Natural killer cell (primary cell): ENCODE results near the gene ASPDH. TPM values are rescaled to one million over a fixed set of nuclear protein-coding genes. Genes with fewer than 3 reads are reported as not detected.
"Not testable (repeated sequence)": the region's sequence is repeated elsewhere in the genome, so short reads cannot be mapped to it uniquely, and the experiment has no call there.

Source experiments
- ATAC-seq, 3 donors: fragments of 150-1000 bp in 2 of 3; fragments of 200-7000 bp in 1 of 3; cut with Tn5 transposase; 1 replicate in 1 of 3; 2 replicates in 2 of 3; pipeline ENCODE4 v1.10.0; 2021; ENCODE audit warnings: mild to moderate bottlenecking in 2 of 3, moderate library complexity in 2 of 3
- DNase-seq, 2 donors: peaks; one replicate each; pipeline versions ENCODE4 v3.0.0 to v3.0.0-alpha.2; 2013 to 2021; ENCODE audit warnings: mixed read lengths in 1 of 2
- H3K27ac ChIP-seq: one replicate; pipeline ENCODE4 v1.5.1; 2013; ENCODE audit warnings: mild to moderate bottlenecking, low read length
- H3K27me3 ChIP-seq: one replicate; pipeline ENCODE4 v1.6.1; 2013; ENCODE audit warnings: low read length; ENCODE audit not compliant: control insufficient read depth, insufficient read depth
- H3K36me3 ChIP-seq: one replicate; pipeline ENCODE4 v1.6.1; 2013; ENCODE audit warnings: low read length; ENCODE audit not compliant: control insufficient read depth, insufficient read depth
- H3K4me1 ChIP-seq: one replicate; pipeline ENCODE4 v1.6.1; 2013; ENCODE audit warnings: low read length; ENCODE audit not compliant: control insufficient read depth, insufficient read depth
- H3K4me3 ChIP-seq: one replicate; pipeline ENCODE4 v1.5.1; 2013; ENCODE audit warnings: low read length
- H3K9me3 ChIP-seq: one replicate; pipeline ENCODE4 v1.6.1; 2013; ENCODE audit warnings: low read length; ENCODE audit not compliant: control insufficient read depth, insufficient read depth
- H3K27ac Mint-ChIP-seq, 2 donors: one replicate each; pipeline ENCODE4 v1.8.0; 2022; ENCODE audit warnings: mild to moderate bottlenecking in 2 of 2, mixed read lengths in 2 of 2, moderate library complexity in 1 of 2
- H3K27me3 Mint-ChIP-seq, 2 donors: one replicate each; pipeline ENCODE4 v1.8.0; 2022; ENCODE audit warnings: low read depth in 2 of 2, mixed read lengths in 2 of 2
- H3K36me3 Mint-ChIP-seq: one replicate; pipeline ENCODE4 v1.8.0; 2022; ENCODE audit warnings: mixed read lengths
- H3K4me1 Mint-ChIP-seq, 2 donors: one replicate each; pipeline ENCODE4 v1.8.0; 2022; ENCODE audit warnings: mixed read lengths in 2 of 2
- H3K4me3 Mint-ChIP-seq: one replicate; pipeline ENCODE4 v1.8.0; 2022; ENCODE audit warnings: mild to moderate bottlenecking, moderate library complexity, mixed read lengths
- H3K9me3 Mint-ChIP-seq, 2 donors: one replicate each; pipeline ENCODE4 v1.8.0; 2022; ENCODE audit warnings: mixed read lengths in 2 of 2
- WGBS: methylation state at CpG from one replicate; pipeline ENCODE4 v1.1.7; 2013; ENCODE audit warnings: missing lambda C conversion rate; ENCODE audit not compliant: insufficient coverage; 5-methylcytosine and 5-hydroxymethylcytosine counted together
- intact Hi-C: fragments of 100-400 bp; cut with micrococcal nuclease; formaldehyde crosslinking; loops from one replicate; pipeline ENCODE4 v1.14.2; 2022
- total RNA-seq, 4 donors: library from RNA; stranded (reverse); fragments of 120-200 nt in 1 of 4; gene quantifications; one replicate each; pipeline versions ENCODE4 v1.2.3 to v1.2.4, GENCODE V29; 2013 to 2022
- TF ChIP-seq, protein P1 (sequence below): fragments of 200-600 bp; IDR thresholded peaks from one replicate; pipeline ENCODE4 v1.8.0; 2022; ENCODE audit warnings: antibody characterized with exemption

The ASPDH gene
- total RNA-seq, 3 donors from 2014 or later (not counting 1 experiment from before 2014, with no cell fraction given), result not detected

DNA sequence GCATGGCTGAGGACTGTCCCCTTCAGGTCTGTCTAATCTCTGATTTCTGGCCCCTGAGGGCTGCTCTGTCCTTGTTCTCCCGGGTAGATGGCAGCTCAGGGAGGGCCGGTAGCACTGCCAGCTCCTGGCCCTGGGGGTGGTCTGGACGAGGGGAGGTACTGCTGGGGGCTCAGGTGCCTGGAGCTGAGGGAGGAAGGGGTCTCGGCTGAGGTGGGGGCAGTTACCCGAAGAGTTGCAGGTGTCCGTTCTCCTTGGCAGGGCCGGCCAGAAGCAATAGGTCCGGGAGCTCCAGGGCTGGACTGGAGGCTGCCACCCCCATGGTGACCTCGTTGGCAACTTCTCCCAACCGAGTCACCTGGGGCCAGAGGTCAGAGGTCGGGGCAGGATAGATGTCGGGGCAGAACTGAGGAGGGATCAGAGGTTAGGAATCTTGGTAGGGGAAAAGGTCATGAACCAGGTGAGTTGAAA lies 38.6 kb downstream of the ASPDH start:
- Histone ChIP-seq H3K9me3 (peaks cover 3% of the 10 kb centered on the region), H3K36me3 (peaks cover 16% of the 10 kb centered on the region), H3K4me3 (no peak overlapping the region), H3K27me3 (no peaks in the 10 kb centered on the region), H3K27ac (peak overlapping the region; percentile 76), H3K4me1 (peaks cover 25% of the 10 kb centered on the region)
- DNase-seq (no peak), ATAC-seq (no peak)
- H3K9me3 Mint-ChIP-seq, result no peaks in the 10 kb centered on the region
- H3K4me3 Mint-ChIP-seq, result peak overlapping the region; percentile 99
- TF ChIP-seq, protein P1, sequence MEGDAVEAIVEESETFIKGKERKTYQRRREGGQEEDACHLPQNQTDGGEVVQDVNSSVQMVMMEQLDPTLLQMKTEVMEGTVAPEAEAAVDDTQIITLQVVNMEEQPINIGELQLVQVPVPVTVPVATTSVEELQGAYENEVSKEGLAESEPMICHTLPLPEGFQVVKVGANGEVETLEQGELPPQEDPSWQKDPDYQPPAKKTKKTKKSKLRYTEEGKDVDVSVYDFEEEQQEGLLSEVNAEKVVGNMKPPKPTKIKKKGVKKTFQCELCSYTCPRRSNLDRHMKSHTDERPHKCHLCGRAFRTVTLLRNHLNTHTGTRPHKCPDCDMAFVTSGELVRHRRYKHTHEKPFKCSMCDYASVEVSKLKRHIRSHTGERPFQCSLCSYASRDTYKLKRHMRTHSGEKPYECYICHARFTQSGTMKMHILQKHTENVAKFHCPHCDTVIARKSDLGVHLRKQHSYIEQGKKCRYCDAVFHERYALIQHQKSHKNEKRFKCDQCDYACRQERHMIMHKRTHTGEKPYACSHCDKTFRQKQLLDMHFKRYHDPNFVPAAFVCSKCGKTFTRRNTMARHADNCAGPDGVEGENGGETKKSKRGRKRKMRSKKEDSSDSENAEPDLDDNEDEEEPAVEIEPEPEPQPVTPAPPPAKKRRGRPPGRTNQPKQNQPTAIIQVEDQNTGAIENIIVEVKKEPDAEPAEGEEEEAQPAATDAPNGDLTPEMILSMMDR, result no peak
- H3K27ac Mint-ChIP-seq, result peak overlapping the region; percentile 91 to 99
- H3K4me1 Mint-ChIP-seq, result peaks cover 25 to 42% of the 10 kb centered on the region in 2 donors
- intact Hi-C loops, result loop anchor here (5.0 kb wide), 1 partner anchor 118 kb away; no protein-coding TSS in a partner anchor
- H3K27me3 Mint-ChIP-seq, result no peaks in the 10 kb centered on the region
- no peaks in the 10 kb centered on the region for H3K36me3 Mint-ChIP-seq
- 89% methylated on average over 12 of the region's 12 CpGs for WGBS

DNA sequence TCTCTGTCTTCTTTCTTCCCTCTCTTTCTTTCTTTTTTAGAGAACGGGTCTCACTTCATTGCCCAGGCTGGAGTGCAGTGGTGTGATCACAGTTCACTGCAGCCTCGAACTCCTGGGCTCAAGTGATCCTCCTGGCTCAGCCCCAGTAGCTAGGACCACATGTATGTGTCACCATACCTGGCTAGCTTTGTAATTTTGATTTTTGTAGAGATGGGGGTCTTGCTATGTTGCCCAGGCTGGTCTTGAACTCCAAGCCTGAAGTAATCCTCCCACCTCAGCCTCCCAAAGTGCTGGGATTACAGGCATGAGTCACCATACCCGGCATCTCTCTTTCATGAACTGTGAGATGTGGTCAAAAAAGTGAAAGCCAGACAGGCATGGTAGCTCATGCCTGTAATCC lies 40.4 kb downstream of the ASPDH start:
- peaks cover 23% of the 10 kb centered on the region for H3K4me1 ChIP-seq
- peaks cover 20 to 36% of the 10 kb centered on the region in 2 donors for H3K4me1 Mint-ChIP-seq
- WGBS, result 63% methylated on average over 3 of the region's 3 CpGs
- H3K4me3 Mint-ChIP-seq, H3K4me3 ChIP-seq, H3K9me3 ChIP-seq, H3K27ac ChIP-seq, DNase-seq, H3K36me3 ChIP-seq, intact Hi-C loops, H3K27ac Mint-ChIP-seq, H3K27me3 Mint-ChIP-seq, ATAC-seq, H3K9me3 Mint-ChIP-seq, H3K27me3 ChIP-seq, H3K36me3 Mint-ChIP-seq: not testable (repeated sequence)

DNA sequence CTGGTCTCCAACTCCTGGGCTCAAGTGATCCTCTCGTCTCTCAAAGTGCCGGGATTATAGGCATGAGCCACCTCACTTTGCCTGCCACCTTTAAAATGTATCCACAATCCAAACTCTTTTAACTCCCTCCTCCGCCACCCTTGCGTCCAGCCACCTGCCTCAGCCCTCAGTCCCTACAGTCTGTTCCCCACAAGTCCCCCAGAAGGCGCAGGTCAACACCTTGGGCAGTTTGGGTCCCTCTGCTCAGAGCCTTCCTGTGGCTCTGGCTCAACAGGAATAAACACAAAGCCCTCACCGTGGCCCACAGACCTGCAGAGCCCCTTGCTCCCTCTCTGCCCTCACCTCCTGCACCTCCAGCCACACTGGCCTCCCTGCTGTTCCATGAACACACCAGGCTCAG lies 44.9 kb downstream of the ASPDH start:
- Histone ChIP-seq H3K4me1 (no peaks in the 10 kb centered on the region), H3K27ac (no peak overlapping the region), H3K4me3 (no peak overlapping the region), H3K27me3 (no peaks in the 10 kb centered on the region), H3K36me3 (no peaks in the 10 kb centered on the region), H3K9me3 (no peaks in the 10 kb centered on the region)
- Mint-ChIP-seq H3K27ac (no peak overlapping the region), H3K36me3 (no peaks in the 10 kb centered on the region), H3K27me3 (peaks cover 0 to 8% of the 10 kb centered on the region in 2 donors), H3K4me3 (no peak overlapping the region), H3K4me1 (no peaks in the 10 kb centered on the region), H3K9me3 (no peaks in the 10 kb centered on the region)
- intact Hi-C loops, result no loop called here
- WGBS, result 87% methylated on average over 6 of the region's 6 CpGs
- TF ChIP-seq, protein P1, result no peak
- DNase-seq (no peak), ATAC-seq (no peak)

DNA sequence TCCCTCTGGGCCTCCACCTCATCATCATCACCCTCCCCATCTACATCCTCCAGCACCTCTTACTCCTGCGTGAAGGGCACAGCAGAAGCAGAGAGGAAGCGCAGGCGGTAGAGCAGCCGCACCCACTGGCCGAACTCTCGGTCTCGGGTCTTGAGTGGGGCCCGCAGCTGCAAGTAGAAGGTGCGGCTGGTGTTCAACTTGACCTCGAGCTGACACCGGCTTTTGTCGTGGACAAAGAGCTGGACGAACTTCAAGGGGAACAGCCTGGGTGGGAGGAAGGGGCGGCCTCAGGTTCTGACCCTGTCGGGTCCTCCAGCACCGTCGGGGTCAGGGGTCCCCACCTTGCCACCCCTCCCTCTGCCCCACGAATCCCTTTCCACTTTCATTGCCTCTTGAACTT lies 46.1 kb downstream of the ASPDH start:
- Histone ChIP-seq H3K9me3 (no peaks in the 10 kb centered on the region), H3K4me1 (no peaks in the 10 kb centered on the region), H3K27ac (no peak overlapping the region), H3K4me3 (no peak overlapping the region), H3K36me3 (no peaks in the 10 kb centered on the region), H3K27me3 (no peaks in the 10 kb centered on the region)
- no peak overlapping the region for H3K4me3 Mint-ChIP-seq
- no peak for ATAC-seq
- TF ChIP-seq, protein P1, result no peak
- WGBS, result 79% methylated on average over 18 of the region's 18 CpGs
- DNase-seq, result no peak
- H3K27me3 Mint-ChIP-seq, result peaks cover 0 to 8% of the 10 kb centered on the region in 2 donors
- H3K36me3 Mint-ChIP-seq, result no peaks in the 10 kb centered on the region
- H3K9me3 Mint-ChIP-seq, result no peaks in the 10 kb centered on the region
- intact Hi-C loops, result no loop called here
- H3K4me1 Mint-ChIP-seq, result no peaks in the 10 kb centered on the region
- H3K27ac Mint-ChIP-seq, result peak overlapping the region in 1 of 2 donors; percentile 24
